Measurements from ENCODE around the gene MUC22.

Gene MUC22

GRCh38 chr6:31074401-31074800 is 64.1 kb downstream of the MUC22 start:
- in situ Hi-C loops (cut with MboI; ENCODE audit: low sequenced_read_pairs): no loop called here

- in situ Hi-C loops (cut with MboI; ENCODE audit: low sequenced_read_pairs): loop anchor here (25.0 kb wide), 2 partner anchors 163 to 588 kb away; partner anchors contain the start of genes GTF2H4, HLA-E and VARS2
Measured at GRCh38 chr6:31075528-31075927, 65.3 kb downstream of the MUC22 start.

DNA sequence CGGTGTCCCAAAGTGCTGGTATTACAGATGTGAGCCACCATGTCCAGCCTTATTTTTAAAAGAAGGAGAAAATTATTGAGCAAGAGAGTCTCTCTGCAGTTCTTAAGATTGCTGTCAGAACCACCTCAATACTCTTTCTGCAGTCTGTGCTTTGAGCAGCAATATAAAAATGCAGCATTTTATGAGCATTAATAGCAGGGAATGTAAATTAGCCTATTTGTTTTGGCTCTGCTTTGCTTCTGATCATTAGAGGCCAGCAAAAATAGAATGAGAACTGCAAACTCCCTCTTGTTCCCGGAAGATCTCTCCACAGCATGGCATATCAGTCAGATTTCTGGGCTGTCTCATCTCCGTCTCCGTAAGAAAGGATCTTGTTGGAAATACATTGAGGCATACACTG is 66.3 kb downstream of the MUC22 start:
- in situ Hi-C loops (cut with MboI; ENCODE audit: low sequenced_read_pairs): loop anchor here (25.0 kb wide), 2 partner anchors 164 to 589 kb away; partner anchors contain the start of genes GTF2H4, HLA-E and VARS2

DNA sequence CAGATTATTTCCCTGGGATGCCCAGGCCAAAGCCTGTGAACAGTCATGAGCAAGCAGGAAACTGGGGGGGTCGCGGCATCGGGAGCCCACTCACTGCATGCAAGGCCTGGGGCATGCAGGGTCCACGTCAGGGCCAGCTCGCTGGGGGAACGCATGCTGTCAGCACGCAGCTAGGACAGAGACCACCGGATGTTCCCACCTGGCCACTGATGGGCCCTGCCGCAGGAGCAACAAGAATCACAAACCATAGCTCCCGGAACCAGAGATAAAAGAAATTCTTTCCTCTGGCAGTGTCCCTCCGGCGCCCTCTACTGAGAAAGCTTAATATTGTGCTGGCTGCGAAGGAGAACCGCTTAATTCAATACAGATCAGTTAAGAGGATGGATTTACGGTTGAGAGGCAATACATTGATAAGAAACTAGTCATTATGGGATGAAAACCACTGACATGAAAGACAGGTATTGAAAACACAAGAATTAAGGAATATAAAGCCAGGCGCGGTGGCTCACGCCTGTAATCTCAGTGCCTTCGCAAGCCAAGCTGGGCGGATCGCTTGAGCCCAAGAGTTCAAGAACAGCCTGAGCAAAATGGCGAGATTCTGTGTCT is 69.5 kb downstream of the MUC22 start:
- in situ Hi-C loops (cut with MboI; ENCODE audit: low sequenced_read_pairs): loop anchor here (25.0 kb wide), 2 partner anchors 167 to 592 kb away; partner anchors contain the start of genes GTF2H4, HLA-E and VARS2

DNA sequence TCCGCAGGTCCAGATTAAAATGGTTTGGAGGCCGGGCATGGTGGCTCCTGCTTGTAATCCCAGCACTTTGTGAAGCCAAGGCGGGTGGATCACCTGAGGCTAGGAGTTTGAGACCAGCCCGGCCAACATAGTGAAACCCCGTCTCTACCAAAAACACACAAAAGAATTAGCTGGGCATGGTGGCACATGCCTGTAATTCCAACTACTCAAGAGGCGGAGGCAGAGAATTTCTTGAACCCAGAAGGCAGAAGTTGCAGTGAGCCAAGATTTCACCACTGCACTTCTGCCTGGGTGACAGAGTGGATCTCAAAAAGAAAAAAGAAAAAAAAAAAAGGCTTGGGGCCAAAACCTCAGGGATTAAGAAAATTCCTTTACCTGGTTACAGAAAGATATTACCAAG is 71.6 kb downstream of the MUC22 start:
- in situ Hi-C loops (cut with MboI; ENCODE audit: low sequenced_read_pairs): loop anchor here (25.0 kb wide), 2 partner anchors 170 to 595 kb away; partner anchors contain the start of genes GTF2H4, HLA-E and VARS2

DNA sequence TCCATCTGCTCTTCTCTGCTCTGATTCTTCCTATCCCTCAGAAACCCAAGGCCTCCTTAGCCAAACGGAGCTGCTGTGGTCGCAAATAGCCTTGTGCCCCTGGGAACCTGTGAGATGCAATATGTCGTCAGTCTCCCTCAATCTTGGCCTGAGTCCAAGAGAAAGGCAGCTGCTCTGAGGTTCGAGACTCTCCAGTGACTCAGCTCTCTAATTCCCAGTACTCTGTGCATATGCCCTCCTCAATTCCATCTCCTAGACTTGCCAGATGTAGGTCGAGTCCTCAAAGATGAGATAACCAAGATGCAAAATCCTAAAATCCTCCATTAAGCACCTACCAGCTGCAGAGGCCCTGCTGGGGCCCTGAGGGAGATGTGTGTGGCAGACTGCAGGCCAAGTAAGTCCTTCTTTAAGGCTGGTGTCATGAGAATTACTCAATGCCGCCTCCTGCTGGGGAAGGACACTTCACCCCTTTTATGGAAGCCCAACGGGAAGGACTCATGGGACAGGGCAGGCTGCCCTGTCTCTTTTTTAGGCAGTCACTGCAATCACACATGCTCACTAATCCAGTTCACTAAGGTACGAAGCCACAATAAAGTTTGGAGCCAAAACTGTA is 73.6 kb downstream of the MUC22 start:
- in situ Hi-C loops (cut with MboI; ENCODE audit: low sequenced_read_pairs): loop anchor here (25.0 kb wide), 2 partner anchors 172 to 597 kb away; partner anchors contain the start of genes GTF2H4, HLA-E and VARS2
